ENCODE measurements around the gene PABPN1L. TPM values are rescaled to one million over a fixed set of nuclear protein-coding genes. Genes with fewer than 3 reads are reported as not detected.
A peak's percentile ranks its signal among the peaks of the same experiment; 100 is the strongest.

Gene PABPN1L
- total RNA-seq, 1 donor from 2014 or later: not detected

DNA sequence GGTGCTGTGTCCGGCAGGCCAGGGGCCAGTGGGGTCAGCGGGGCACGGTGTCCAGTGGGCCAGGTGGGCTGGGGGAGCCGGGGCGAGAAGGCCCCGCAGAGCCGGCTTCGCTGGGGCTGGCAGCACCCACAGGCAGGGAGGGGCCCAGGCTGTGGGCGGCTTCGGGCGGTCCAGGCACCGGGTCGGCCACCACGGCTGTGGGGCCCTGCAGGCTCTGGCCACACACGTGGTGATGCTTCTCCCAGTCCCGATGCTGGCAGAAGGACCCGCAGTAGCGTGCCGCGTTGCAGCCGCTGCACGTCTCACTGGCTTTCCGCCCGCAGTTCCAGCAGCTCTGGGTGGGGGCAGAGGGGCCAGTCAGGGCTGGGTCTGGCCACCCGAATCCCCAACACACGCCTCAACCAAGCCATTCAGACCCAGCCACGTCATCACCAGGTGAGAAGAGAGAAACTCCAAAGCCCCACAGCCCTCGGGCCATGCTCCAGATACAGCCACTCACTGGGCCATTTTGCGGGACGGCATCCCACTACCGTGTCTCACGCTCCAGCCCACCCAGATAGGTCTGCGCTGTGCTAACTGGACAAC is 10.6 kb upstream of the PABPN1L start:
- no peak for TF ChIP-seq CTCF (conservative IDR thresholded peaks at IDR 0.05)
- no peak for DNase-seq (ENCODE audit: low read depth, low spot score)
- no peak overlapping the region for H3K4me3 Mint-ChIP-seq
- no peaks in the 10 kb centered on the region for H3K36me3 Mint-ChIP-seq (ENCODE audit: low read depth)
- no peaks in the 10 kb centered on the region for H3K4me1 Mint-ChIP-seq
- H3K9me3 Mint-ChIP-seq: no peaks in the 10 kb centered on the region
- H3K27ac Mint-ChIP-seq (ENCODE audit: unreplicated experiment): no peak overlapping the region
- H3K27me3 Mint-ChIP-seq (ENCODE audit: low read depth): no peaks in the 10 kb centered on the region

DNA sequence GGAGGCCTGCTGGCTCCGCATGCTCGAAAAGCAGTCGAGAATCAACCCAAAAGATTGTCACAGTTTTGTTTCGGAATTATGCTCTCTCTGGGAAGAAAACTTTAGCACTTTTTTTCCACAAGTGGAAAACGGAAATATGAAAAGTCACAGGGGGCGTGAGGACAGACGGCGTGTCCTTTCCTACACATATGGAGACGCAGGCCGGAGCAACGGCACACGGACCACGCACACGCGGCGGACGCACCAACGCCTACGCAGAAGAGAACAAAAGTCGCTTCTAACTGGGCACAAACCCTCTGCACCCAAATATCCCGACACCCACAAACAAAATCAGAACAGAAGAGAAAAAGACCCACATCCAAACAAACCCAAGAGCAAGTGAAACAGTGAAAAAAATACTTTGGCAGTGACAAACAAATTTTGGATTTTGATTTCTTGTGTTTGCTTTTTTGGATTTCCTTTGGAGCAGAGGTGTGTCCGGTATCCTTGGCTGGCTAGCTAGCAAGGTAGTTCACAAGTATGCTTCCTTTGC is 9.3 kb upstream of the PABPN1L start:
- DNase-seq (ENCODE audit: low read depth, low spot score): no peak
- Mint-ChIP-seq H3K9me3 (no peaks in the 10 kb centered on the region), H3K27ac (ENCODE audit: unreplicated experiment) (peak overlapping the region; percentile 21), H3K4me3 (no peak overlapping the region), H3K36me3 (ENCODE audit: low read depth) (no peaks in the 10 kb centered on the region), H3K27me3 (ENCODE audit: low read depth) (no peaks in the 10 kb centered on the region), H3K4me1 (no peaks in the 10 kb centered on the region)
- no peak for TF ChIP-seq CTCF (conservative IDR thresholded peaks at IDR 0.05)

DNA sequence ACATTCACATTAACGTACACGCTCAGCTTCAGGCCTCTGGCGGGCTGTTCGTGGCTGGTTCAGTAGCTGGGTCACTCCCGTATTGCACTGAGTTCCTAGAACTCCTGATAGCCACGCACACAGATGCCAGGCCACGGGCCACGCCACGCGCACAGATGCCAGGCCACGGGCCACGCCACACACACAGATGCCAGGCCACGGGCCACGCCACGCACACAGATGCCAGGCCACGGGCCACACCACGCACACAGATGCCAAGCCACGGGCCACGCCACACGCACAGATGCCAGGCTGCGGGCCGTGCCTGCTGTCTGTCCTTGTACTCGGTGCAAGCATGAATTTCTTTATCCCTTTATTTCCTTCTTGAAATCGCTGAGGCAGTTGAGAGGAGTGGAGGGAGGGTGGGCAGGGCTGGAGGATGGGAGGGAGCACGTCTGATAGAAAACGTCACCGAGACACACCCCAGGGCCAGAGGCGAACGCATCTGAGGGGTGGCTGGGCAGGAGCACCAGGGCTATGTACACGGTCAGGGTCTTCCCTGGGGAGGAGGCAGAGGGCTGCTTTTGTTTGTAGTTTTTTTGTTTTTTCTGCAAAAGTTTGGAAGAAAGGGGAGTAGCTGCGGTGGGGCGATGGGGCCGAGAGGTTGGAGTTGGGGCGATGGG is 8.6 kb upstream of the PABPN1L start:
- Mint-ChIP-seq H3K4me3 (no peak overlapping the region), H3K27ac (ENCODE audit: unreplicated experiment) (peak overlapping the region; percentile 35), H3K4me1 (no peaks in the 10 kb centered on the region), H3K9me3 (no peaks in the 10 kb centered on the region), H3K27me3 (ENCODE audit: low read depth) (no peaks in the 10 kb centered on the region), H3K36me3 (ENCODE audit: low read depth) (no peaks in the 10 kb centered on the region)
- no peak for DNase-seq (ENCODE audit: low read depth, low spot score)
- TF ChIP-seq CTCF (conservative IDR thresholded peaks at IDR 0.05): no peak

DNA sequence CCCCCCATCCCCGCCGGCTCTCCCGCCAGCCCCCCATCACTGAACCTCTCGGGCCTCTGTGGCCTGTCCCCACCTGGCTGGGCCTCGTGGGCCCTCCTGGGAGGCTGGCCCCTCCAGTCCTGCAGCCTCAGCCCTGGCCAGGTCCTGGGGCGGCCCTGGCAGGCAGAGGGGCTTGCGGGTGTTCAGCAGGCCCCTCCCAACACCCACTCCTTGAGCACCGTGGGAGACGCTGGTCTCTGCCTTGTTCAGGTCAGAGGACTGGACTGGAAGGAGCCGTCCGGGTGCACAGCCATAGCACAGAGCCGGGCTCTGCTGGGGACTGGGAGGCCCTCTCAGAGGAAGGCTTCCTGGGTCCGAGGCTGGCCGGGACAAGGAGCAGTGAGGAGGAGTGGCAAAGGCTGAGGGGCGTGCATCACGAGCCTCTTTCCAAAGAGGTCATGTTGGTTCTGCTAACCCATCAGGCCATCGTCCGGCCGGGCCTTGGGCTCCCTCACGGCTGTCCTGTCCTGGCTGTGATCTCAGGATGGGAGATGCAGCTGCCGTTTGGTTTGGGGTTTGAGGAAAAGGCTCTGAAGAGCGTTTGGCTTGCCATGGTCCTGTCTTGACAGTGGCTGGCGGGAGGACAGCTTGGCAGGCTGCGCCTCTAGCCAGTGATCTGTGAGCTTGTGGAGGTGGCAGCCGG is 6.3 kb upstream of the PABPN1L start:
- H3K4me1 Mint-ChIP-seq: no peaks in the 10 kb centered on the region
- no peak overlapping the region for H3K27ac Mint-ChIP-seq (ENCODE audit: unreplicated experiment)
- no peaks in the 10 kb centered on the region for H3K9me3 Mint-ChIP-seq
- DNase-seq (ENCODE audit: low read depth, low spot score): no peak
- no peak for TF ChIP-seq CTCF (conservative IDR thresholded peaks at IDR 0.05)
- no peak overlapping the region for H3K4me3 Mint-ChIP-seq
- no peaks in the 10 kb centered on the region for H3K27me3 Mint-ChIP-seq (ENCODE audit: low read depth)
- H3K36me3 Mint-ChIP-seq (ENCODE audit: low read depth): no peaks in the 10 kb centered on the region

DNA sequence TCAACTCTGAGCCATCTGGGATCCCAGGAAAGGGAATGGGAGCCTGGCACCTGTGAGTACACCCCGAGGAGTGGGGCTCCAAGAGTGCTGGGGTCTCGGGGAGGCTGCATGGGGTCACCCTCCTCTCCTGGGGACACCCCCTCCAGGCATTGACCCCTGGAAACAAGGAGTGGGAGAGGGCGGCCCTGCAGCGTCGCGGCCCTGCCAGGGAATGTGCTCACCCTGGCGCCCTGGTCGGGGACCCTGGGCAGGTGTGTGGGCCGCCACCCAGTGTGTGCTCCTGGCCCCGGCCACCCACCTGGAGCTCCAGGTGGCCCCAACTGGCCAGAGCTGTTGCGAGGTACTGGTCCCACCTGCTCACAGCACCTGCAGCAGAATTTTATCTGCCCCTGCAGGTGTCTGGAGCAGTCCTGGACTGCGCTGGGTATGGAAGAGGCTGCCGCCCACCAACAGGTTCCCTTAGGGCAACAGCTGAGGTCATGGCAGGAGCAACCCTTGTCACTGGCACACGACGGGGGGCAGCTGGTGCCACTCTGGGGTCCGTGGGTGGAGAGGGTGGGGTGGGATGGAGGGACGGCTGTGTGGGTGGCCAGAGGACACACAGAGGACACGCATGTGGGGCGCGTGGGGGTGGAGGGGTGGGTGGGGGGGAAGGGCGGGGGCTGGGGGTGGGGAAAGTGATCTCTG is 5.4 kb upstream of the PABPN1L start:
- Mint-ChIP-seq H3K4me3 (no peak overlapping the region), H3K4me1 (no peaks in the 10 kb centered on the region), H3K27ac (ENCODE audit: unreplicated experiment) (no peak overlapping the region), H3K36me3 (ENCODE audit: low read depth) (no peaks in the 10 kb centered on the region), H3K9me3 (no peaks in the 10 kb centered on the region), H3K27me3 (ENCODE audit: low read depth) (no peaks in the 10 kb centered on the region)
- TF ChIP-seq CTCF (conservative IDR thresholded peaks at IDR 0.05): no peak
- no peak for DNase-seq (ENCODE audit: low read depth, low spot score)
